AML-193 (cell line): ENCODE measurements around the gene SPTSSA.
"Not testable (repeated sequence)": the region's sequence is repeated elsewhere in the genome, so short reads cannot be mapped to it uniquely, and the experiment has no call there.

ENCODE experiments used
- DNase-seq, 2 experiments: peaks; one replicate each; lab custom pipeline; 2025; lab: John Stamatoyannopoulos, UW

SPTSSA gene

GRCh38 chr14:34426313-34427295 is 35.4 kb downstream of the SPTSSA start:
- DNase-seq, result no peak

- DNase-seq, result no peak
Observed at GRCh38 chr14:34425095-34425851, 36.8 kb downstream of the SPTSSA start.

- DNase-seq, result no peak
Observed at GRCh38 chr14:34424488-34424887, 37.6 kb downstream of the SPTSSA start.

- DNase-seq, result no peak
Observed at GRCh38 chr14:34423445-34423844, 38.6 kb downstream of the SPTSSA start.

- no peak for DNase-seq
Observed at GRCh38 chr14:34420547-34421150, 41.4 kb downstream of the SPTSSA start.

- no peak for DNase-seq
Observed at GRCh38 chr14:34409721-34410120, 52.3 kb downstream of the SPTSSA start.

GRCh38 chr14:34407951-34408350 is 54.1 kb downstream of the SPTSSA start:
- no peak for DNase-seq

GRCh38 chr14:34404416-34404815 is 57.6 kb downstream of the SPTSSA start:
- DNase-seq, result no peak

- DNase-seq, result peak; percentile 47 to 48
Observed at GRCh38 chr14:34403646-34404045, 58.4 kb downstream of the SPTSSA start.

GRCh38 chr14:34398024-34398423 is 64.0 kb downstream of the SPTSSA start:
- no peak for DNase-seq

GRCh38 chr14:34387974-34388516 is 74.0 kb downstream of the SPTSSA start:
- DNase-seq, result no peak

GRCh38 chr14:34386865-34387485 is 75.1 kb downstream of the SPTSSA start:
- no peak for DNase-seq

- DNase-seq, result not testable (repeated sequence)
Observed at GRCh38 chr14:34385881-34386280, 76.2 kb downstream of the SPTSSA start.

- DNase-seq, result no peak
Observed at GRCh38 chr14:34383839-34384238, 78.2 kb downstream of the SPTSSA start.
